ENCODE measurements around the gene TGFB1I1. TPM values are rescaled to one million over a fixed set of nuclear protein-coding genes. Genes with fewer than 3 reads are reported as not detected.

TGFB1I1 gene
- total and polyA plus RNA-seq, 2 of the 13 experiments (the other 11 are each of a cell fraction or from before 2014, with no cell fraction given) = 0.80 to 2.9 TPM

- TF ChIP-seq ZNF318 (CRISPR knock-in tag; IDR thresholded peaks at IDR 0.05) = peak; percentile 96
- peak; percentile 94 for TF ChIP-seq CCDC6 (CRISPR knock-in tag; IDR thresholded peaks at IDR 0.05)
- TF ChIP-seq LCORL (IDR thresholded peaks at IDR 0.05) = no peak
- peak; percentile 90; the same call in 1 of the 2 replicates for TF ChIP-seq LCORL (CRISPR knock-in tag; IDR thresholded peaks at IDR 0.05)
- peak; percentile 72; the same call in 1 of the 2 replicates for TF ChIP-seq CAMTA2 (CRISPR knock-in tag; IDR thresholded peaks at IDR 0.05; ENCODE audit: borderline replicate concordance)
- 0 out of 2 replicates have a peak, but pooled peaks have one; percentile 3 for TF ChIP-seq ZNF672 (CRISPR knock-in tag; IDR thresholded peaks at IDR 0.05)
- TF ChIP-seq ZNF253 (CRISPR knock-in tag; IDR thresholded peaks at IDR 0.05; ENCODE audit: borderline replicate concordance) = peak; percentile 49; the same call in 1 of the 2 replicates
- TF ChIP-seq ZNF329 (CRISPR knock-in tag; IDR thresholded peaks at IDR 0.05; ENCODE audit: low read depth) = peak; percentile 69; the same call in 1 of the 2 replicates
- TF ChIP-seq BRD4 (CRISPR knock-in tag; IDR thresholded peaks at IDR 0.05) = peak; percentile 63; the same call in 1 of the 2 replicates
- TF ChIP-seq, protein P1, sequence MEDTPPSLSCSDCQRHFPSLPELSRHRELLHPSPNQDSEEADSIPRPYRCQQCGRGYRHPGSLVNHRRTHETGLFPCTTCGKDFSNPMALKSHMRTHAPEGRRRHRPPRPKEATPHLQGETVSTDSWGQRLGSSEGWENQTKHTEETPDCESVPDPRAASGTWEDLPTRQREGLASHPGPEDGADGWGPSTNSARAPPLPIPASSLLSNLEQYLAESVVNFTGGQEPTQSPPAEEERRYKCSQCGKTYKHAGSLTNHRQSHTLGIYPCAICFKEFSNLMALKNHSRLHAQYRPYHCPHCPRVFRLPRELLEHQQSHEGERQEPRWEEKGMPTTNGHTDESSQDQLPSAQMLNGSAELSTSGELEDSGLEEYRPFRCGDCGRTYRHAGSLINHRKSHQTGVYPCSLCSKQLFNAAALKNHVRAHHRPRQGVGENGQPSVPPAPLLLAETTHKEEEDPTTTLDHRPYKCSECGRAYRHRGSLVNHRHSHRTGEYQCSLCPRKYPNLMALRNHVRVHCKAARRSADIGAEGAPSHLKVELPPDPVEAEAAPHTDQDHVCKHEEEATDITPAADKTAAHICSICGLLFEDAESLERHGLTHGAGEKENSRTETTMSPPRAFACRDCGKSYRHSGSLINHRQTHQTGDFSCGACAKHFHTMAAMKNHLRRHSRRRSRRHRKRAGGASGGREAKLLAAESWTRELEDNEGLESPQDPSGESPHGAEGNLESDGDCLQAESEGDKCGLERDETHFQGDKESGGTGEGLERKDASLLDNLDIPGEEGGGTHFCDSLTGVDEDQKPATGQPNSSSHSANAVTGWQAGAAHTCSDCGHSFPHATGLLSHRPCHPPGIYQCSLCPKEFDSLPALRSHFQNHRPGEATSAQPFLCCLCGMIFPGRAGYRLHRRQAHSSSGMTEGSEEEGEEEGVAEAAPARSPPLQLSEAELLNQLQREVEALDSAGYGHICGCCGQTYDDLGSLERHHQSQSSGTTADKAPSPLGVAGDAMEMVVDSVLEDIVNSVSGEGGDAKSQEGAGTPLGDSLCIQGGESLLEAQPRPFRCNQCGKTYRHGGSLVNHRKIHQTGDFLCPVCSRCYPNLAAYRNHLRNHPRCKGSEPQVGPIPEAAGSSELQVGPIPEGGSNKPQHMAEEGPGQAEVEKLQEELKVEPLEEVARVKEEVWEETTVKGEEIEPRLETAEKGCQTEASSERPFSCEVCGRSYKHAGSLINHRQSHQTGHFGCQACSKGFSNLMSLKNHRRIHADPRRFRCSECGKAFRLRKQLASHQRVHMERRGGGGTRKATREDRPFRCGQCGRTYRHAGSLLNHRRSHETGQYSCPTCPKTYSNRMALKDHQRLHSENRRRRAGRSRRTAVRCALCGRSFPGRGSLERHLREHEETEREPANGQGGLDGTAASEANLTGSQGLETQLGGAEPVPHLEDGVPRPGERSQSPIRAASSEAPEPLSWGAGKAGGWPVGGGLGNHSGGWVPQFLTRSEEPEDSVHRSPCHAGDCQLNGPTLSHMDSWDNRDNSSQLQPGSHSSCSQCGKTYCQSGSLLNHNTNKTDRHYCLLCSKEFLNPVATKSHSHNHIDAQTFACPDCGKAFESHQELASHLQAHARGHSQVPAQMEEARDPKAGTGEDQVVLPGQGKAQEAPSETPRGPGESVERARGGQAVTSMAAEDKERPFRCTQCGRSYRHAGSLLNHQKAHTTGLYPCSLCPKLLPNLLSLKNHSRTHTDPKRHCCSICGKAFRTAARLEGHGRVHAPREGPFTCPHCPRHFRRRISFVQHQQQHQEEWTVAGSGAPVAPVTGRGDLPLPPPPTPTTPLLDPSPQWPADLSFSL (CRISPR knock-in tag; IDR thresholded peaks at IDR 0.05) = peak; percentile 87
- peak; percentile 86 for TF ChIP-seq ZNF12 (CRISPR knock-in tag; IDR thresholded peaks at IDR 0.05)
- peak; percentile 44; the same call in 1 of the 2 replicates for TF ChIP-seq ZNF362 (CRISPR knock-in tag; IDR thresholded peaks at IDR 0.05; ENCODE audit: borderline replicate concordance)
Measured at GRCh38 chr16:31458073-31458843, 13.7 kb upstream of the TGFB1I1 start (continued).
